ENCODE results near the gene PRELP.

DNA sequence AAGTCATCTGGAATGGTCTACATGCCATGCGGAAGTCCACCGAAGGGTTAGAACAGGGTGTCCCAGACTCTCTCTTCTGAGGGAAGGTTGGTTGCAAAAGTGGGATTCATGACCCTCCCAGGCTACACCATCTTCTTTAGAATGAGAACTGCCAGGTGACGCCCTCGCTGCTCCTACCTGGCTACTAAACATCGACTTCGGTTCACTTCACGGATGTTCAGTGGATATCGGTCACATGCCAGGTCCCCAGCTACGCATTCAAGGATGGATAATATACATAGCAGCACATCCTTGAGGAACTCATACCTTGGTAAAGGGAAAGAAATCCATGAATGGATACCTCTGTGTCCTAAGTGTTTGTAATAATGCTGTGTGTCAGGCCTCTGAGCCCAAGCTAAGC lies 15.0 kb downstream of the PRELP start:
- TF ChIP-seq, protein P1, sequence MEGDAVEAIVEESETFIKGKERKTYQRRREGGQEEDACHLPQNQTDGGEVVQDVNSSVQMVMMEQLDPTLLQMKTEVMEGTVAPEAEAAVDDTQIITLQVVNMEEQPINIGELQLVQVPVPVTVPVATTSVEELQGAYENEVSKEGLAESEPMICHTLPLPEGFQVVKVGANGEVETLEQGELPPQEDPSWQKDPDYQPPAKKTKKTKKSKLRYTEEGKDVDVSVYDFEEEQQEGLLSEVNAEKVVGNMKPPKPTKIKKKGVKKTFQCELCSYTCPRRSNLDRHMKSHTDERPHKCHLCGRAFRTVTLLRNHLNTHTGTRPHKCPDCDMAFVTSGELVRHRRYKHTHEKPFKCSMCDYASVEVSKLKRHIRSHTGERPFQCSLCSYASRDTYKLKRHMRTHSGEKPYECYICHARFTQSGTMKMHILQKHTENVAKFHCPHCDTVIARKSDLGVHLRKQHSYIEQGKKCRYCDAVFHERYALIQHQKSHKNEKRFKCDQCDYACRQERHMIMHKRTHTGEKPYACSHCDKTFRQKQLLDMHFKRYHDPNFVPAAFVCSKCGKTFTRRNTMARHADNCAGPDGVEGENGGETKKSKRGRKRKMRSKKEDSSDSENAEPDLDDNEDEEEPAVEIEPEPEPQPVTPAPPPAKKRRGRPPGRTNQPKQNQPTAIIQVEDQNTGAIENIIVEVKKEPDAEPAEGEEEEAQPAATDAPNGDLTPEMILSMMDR (IDR thresholded peaks at IDR 0.05): no peak
- TF ChIP-seq POLR2A (IDR thresholded peaks at IDR 0.05): no peak
